Amniotic epithelial cell (primary cell): ENCODE results near the gene HS6ST3.
"Not testable (repeated sequence)": the region's sequence is repeated elsewhere in the genome, so short reads cannot be mapped to it uniquely, and the experiment has no call there.

Source experiments
- DNase-seq: peaks from one replicate; pipeline ENCODE4 v3.0.0-alpha.2; 2010; ENCODE audit warnings: low read depth

HS6ST3 gene

GRCh38 chr13:96091164-96092117 is 1.5 kb downstream of the HS6ST3 start:
- DNase-seq, result no peak

GRCh38 chr13:96093296-96094006 is 3.5 kb downstream of the HS6ST3 start:
- DNase-seq, result no peak

GRCh38 chr13:96100457-96101220 is 10.7 kb downstream of the HS6ST3 start:
- DNase-seq, result no peak

GRCh38 chr13:96104516-96104915 is 14.6 kb downstream of the HS6ST3 start:
- no peak for DNase-seq

GRCh38 chr13:96108072-96108471 is 18.2 kb downstream of the HS6ST3 start:
- DNase-seq, result not testable (repeated sequence)

- DNase-seq, result no peak
These were observed 19.2 kb downstream of the HS6ST3 start for GRCh38 chr13:96109125-96109524.

- peak; percentile 50 for DNase-seq
These were observed 23.0 kb downstream of the HS6ST3 start for GRCh38 chr13:96112936-96113335.

- not testable (repeated sequence) for DNase-seq
These were observed 25.5 kb downstream of the HS6ST3 start for GRCh38 chr13:96115368-96115767.

- no peak for DNase-seq
These were observed 30.0 kb downstream of the HS6ST3 start for GRCh38 chr13:96119921-96120320.

GRCh38 chr13:96130818-96131340 is 41.0 kb downstream of the HS6ST3 start:
- DNase-seq, result no peak

- peak; percentile 60 for DNase-seq
These were observed 51.1 kb downstream of the HS6ST3 start for GRCh38 chr13:96141032-96141431.

GRCh38 chr13:96159725-96160124 is 69.8 kb downstream of the HS6ST3 start:
- no peak for DNase-seq

GRCh38 chr13:96161141-96161540 is 71.2 kb downstream of the HS6ST3 start:
- no peak for DNase-seq

- DNase-seq, result no peak
These were observed 75.9 kb downstream of the HS6ST3 start for GRCh38 chr13:96165840-96166239.

GRCh38 chr13:96172066-96172465 is 82.2 kb downstream of the HS6ST3 start:
- peak; percentile 61 for DNase-seq

GRCh38 chr13:96178759-96179158 is 88.9 kb downstream of the HS6ST3 start:
- no peak for DNase-seq

- no peak for DNase-seq
These were observed 89.4 kb downstream of the HS6ST3 start for GRCh38 chr13:96179309-96179708.

- DNase-seq, result peak; percentile 3
These were observed 92.0 kb downstream of the HS6ST3 start for GRCh38 chr13:96181911-96182310.

- DNase-seq, result no peak
These were observed 95.9 kb downstream of the HS6ST3 start for GRCh38 chr13:96185818-96186217.

GRCh38 chr13:96191367-96191766 is 101.5 kb downstream of the HS6ST3 start:
- no peak for DNase-seq

- no peak for DNase-seq
These were observed 103.9 kb downstream of the HS6ST3 start for GRCh38 chr13:96193728-96194310.

GRCh38 chr13:96198038-96198437 is 108.1 kb downstream of the HS6ST3 start:
- no peak for DNase-seq
